HepG2 (cell line): Measurements from ENCODE around the gene ENPP7. TPM values are rescaled to one million over a fixed set of nuclear protein-coding genes. Genes with fewer than 3 reads are reported as not detected.
A peak's percentile ranks its signal among the peaks of the same experiment; 100 is the strongest.

ENCODE experiments used
- ARID2 ChIP-seq: sonication (generic); formaldehyde crosslinking; IDR thresholded peaks from 2 replicates; pipeline ENCODE4 v1.8.1; 2022; ENCODE audit warnings: mild to moderate bottlenecking, missing genetic modification reagents, borderline replicate concordance
- ARNT ChIP-seq: fragments of 450-650 bp; IDR thresholded peaks from 2 replicates; pipeline ENCODE4 v1.6.1; 2017
- JUND ChIP-seq: sonication (generic); formaldehyde crosslinking; IDR thresholded peaks from 2 replicates; pipeline ENCODE4 v1.8.0; 2022; ENCODE audit warnings: mild to moderate bottlenecking, missing genetic modification reagents
- NFATC3 ChIP-seq: sonication (generic); formaldehyde crosslinking; IDR thresholded peaks from 2 replicates; pipeline ENCODE4 v1.5.1; 2020; ENCODE audit warnings: mild to moderate bottlenecking, missing genetic modification reagents
- NPAS2 ChIP-seq: sonication (generic); formaldehyde crosslinking; IDR thresholded peaks from 2 replicates; pipeline ENCODE4 v1.8.0; 2022; ENCODE audit warnings: mild to moderate bottlenecking, missing genetic modification reagents, borderline replicate concordance
- RFX3 ChIP-seq: IDR thresholded peaks from 2 replicates; pipeline ENCODE4 v1.6.1; 2016; ENCODE audit warnings: missing biosample characterization, missing genetic modification reagents
- SIX4 ChIP-seq: sonication (generic); formaldehyde crosslinking; IDR thresholded peaks from 2 replicates; pipeline ENCODE4 v1.4.0; 2020; ENCODE audit warnings: missing genetic modification reagents
- SP1 ChIP-seq, 2 experiments: fragments of 450-650 bp in 1 of 2; sonication (generic) in 1 of 2; formaldehyde crosslinking in 1 of 2; IDR thresholded peaks; 2 replicates each; pipeline versions ENCODE4 v1.4.0 to v1.6.1; 2016 to 2020; ENCODE audit warnings: missing genetic modification reagents in 1 of 2
- ZNF205 ChIP-seq: IDR thresholded peaks from 2 replicates; pipeline ENCODE4 v1.6.1; 2018; ENCODE audit warnings: missing biosample characterization, missing genetic modification reagents
- ZNF274 ChIP-seq: sonication (generic); formaldehyde crosslinking; IDR thresholded peaks from 2 replicates; pipeline ENCODE4 v1.5.1; 2020; ENCODE audit warnings: mild to moderate bottlenecking, missing genetic modification reagents
- ZNF570 ChIP-seq: sonication (generic); formaldehyde crosslinking; IDR thresholded peaks from 2 replicates; pipeline ENCODE4 v1.4.0; 2020; ENCODE audit warnings: mild to moderate bottlenecking, missing genetic modification reagents, borderline replicate concordance
- ZNF614 ChIP-seq: IDR thresholded peaks from 2 replicates; pipeline ENCODE4 v1.6.1; 2018; ENCODE audit warnings: missing biosample characterization, missing genetic modification reagents, inconsistent platforms, borderline replicate concordance
- ZNF652 ChIP-seq: IDR thresholded peaks from 2 replicates; pipeline ENCODE4 v1.6.1; 2016; ENCODE audit warnings: low read depth, borderline replicate concordance
- ZNF672 ChIP-seq: sonication (generic); formaldehyde crosslinking; IDR thresholded peaks from 2 replicates; pipeline ENCODE4 v1.8.1; 2022; ENCODE audit warnings: missing genetic modification reagents
- ZNF879 ChIP-seq: sonication (generic); formaldehyde crosslinking; IDR thresholded peaks from 2 replicates; pipeline ENCODE4 v1.8.1; 2023; ENCODE audit warnings: missing genetic modification reagents
- polyA plus RNA-seq, 8 experiments: library from polyadenylated mRNA; depleted of rRNA in 3 of 8; stranded (reverse) in 7 of 8; unstranded in 1 of 8; fragments of >200 nt; fragmentation: Illumina TruSeq in 4 of 8; extraction: Trizol in 4 of 8; gene quantifications; 2 replicates each; pipeline versions ENCODE4 v1.2.1 to v1.2.3, GENCODE V29; 2011 to 2016; ENCODE audit warnings: low read depth in 4 of 8, missing spikeins in 1 of 8, mixed read lengths in 1 of 8; ENCODE audit not compliant: insufficient read depth in 1 of 8
- total RNA-seq, 5 experiments: library from RNA; depleted of rRNA; stranded (reverse); fragments of >200 nt; fragmentation: Illumina TruSeq; extraction: Trizol; gene quantifications; 2 replicates each; pipeline ENCODE4 v1.2.3, GENCODE V29; 2016; ENCODE audit warnings: low read depth in 1 of 5
- TF ChIP-seq, protein P1 (sequence below): sonication (generic); formaldehyde crosslinking; IDR thresholded peaks from 2 replicates; pipeline ENCODE4 v1.5.0; 2020; ENCODE audit warnings: missing genetic modification reagents
- TF ChIP-seq, protein P2 (sequence below): sonication (generic); formaldehyde crosslinking; IDR thresholded peaks from 2 replicates; pipeline ENCODE4 v1.5.0; 2020; ENCODE audit warnings: mild to moderate bottlenecking, missing genetic modification reagents, borderline replicate concordance
- TF ChIP-seq, protein P3 (sequence below): sonication (generic); formaldehyde crosslinking; conservative IDR thresholded peaks from 2 replicates; pipeline ENCODE4 v1.4.0; 2020; ENCODE audit warnings: mild to moderate bottlenecking, missing genetic modification reagents, moderate library complexity
- TF ChIP-seq, protein P4 (sequence below): sonication (generic); formaldehyde crosslinking; IDR thresholded peaks from 2 replicates; pipeline ENCODE4 v1.4.0; 2020; ENCODE audit warnings: missing genetic modification reagents, borderline replicate concordance

ENPP7 gene
- total and polyA plus RNA-seq, 2 of the 13 experiments (the other 11 are each of a cell fraction or from before 2014, with no cell fraction given): 1.1 to 2.2 TPM

DNA sequence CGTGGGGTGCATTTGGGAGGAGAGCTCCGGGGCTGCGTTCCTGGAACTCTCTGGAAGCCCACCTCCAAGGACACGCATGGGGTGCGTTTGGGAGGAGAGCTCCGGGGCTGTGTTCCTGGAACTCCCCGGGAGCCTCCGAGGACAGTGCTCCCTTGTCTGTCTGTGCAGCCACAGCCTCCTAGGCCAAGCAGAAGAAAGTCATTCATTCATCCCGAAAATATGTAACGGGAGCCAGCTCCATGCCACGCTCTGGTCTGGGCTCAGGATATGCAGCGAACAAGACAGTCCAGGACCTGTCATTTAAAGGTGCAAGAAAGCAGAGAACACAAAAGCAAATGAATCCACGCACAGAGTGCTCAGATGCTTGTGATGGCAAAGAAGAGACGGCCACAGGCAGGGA, 7.9 kb downstream of the ENPP7 start (continued):
- TF ChIP-seq ARID2 (CRISPR knock-in tag) (no peak), ZNF672 (CRISPR knock-in tag) (no peak), ZNF614 (CRISPR knock-in tag) (no peak), NFATC3 (no peak), ZNF274 (CRISPR knock-in tag) (0 out of 2 replicates have a peak, but pooled peaks have one; percentile 37), SIX4 (CRISPR knock-in tag) (no peak), ARNT (no peak), JUND (CRISPR knock-in tag) (no peak), ZNF205 (CRISPR knock-in tag) (no peak), NPAS2 (CRISPR knock-in tag) (no peak), SP1 (IDR thresholded peaks at IDR 0.05) (no peak), SP1 (CRISPR knock-in tag; IDR thresholded peaks at IDR 0.05) (no peak), ZNF879 (CRISPR knock-in tag) (no peak), ZNF652 (CRISPR knock-in tag) (no peak), ZNF570 (CRISPR knock-in tag) (no peak), RFX3 (no peak)
- TF ChIP-seq, protein P1, sequence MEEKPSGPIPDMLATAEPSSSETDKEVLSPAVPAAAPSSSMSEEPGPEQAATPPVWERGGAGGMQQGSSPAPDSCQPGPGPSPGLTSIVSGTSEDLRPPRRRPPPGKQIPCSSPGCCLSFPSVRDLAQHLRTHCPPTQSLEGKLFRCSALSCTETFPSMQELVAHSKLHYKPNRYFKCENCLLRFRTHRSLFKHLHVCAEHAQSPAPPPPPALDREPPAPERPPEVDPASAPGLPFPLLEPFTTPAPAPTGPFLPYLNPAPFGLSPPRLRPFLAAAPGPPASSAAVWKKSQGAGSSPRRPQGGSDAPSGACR (CRISPR knock-in tag): 0 out of 2 replicates have a peak, but pooled peaks have one; percentile 51
- TF ChIP-seq, protein P2, sequence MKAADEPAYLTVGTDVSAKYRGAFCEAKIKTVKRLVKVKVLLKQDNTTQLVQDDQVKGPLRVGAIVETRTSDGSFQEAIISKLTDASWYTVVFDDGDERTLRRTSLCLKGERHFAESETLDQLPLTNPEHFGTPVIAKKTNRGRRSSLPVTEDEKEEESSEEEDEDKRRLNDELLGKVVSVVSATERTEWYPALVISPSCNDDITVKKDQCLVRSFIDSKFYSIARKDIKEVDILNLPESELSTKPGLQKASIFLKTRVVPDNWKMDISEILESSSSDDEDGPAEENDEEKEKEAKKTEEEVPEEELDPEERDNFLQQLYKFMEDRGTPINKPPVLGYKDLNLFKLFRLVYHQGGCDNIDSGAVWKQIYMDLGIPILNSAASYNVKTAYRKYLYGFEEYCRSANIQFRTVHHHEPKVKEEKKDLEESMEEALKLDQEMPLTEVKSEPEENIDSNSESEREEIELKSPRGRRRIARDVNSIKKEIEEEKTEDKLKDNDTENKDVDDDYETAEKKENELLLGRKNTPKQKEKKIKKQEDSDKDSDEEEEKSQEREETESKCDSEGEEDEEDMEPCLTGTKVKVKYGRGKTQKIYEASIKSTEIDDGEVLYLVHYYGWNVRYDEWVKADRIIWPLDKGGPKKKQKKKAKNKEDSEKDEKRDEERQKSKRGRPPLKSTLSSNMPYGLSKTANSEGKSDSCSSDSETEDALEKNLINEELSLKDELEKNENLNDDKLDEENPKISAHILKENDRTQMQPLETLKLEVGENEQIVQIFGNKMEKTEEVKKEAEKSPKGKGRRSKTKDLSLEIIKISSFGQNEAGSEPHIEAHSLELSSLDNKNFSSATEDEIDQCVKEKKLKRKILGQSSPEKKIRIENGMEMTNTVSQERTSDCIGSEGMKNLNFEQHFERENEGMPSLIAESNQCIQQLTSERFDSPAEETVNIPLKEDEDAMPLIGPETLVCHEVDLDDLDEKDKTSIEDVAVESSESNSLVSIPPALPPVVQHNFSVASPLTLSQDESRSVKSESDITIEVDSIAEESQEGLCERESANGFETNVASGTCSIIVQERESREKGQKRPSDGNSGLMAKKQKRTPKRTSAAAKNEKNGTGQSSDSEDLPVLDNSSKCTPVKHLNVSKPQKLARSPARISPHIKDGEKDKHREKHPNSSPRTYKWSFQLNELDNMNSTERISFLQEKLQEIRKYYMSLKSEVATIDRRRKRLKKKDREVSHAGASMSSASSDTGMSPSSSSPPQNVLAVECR (CRISPR knock-in tag): 0 out of 2 replicates have a peak, but pooled peaks have one; percentile 28
- TF ChIP-seq, protein P3, sequence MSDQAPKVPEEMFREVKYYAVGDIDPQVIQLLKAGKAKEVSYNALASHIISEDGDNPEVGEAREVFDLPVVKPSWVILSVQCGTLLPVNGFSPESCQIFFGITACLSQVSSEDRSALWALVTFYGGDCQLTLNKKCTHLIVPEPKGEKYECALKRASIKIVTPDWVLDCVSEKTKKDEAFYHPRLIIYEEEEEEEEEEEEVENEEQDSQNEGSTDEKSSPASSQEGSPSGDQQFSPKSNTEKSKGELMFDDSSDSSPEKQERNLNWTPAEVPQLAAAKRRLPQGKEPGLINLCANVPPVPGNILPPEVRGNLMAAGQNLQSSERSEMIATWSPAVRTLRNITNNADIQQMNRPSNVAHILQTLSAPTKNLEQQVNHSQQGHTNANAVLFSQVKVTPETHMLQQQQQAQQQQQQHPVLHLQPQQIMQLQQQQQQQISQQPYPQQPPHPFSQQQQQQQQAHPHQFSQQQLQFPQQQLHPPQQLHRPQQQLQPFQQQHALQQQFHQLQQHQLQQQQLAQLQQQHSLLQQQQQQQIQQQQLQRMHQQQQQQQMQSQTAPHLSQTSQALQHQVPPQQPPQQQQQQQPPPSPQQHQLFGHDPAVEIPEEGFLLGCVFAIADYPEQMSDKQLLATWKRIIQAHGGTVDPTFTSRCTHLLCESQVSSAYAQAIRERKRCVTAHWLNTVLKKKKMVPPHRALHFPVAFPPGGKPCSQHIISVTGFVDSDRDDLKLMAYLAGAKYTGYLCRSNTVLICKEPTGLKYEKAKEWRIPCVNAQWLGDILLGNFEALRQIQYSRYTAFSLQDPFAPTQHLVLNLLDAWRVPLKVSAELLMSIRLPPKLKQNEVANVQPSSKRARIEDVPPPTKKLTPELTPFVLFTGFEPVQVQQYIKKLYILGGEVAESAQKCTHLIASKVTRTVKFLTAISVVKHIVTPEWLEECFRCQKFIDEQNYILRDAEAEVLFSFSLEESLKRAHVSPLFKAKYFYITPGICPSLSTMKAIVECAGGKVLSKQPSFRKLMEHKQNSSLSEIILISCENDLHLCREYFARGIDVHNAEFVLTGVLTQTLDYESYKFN: no peak
- TF ChIP-seq, protein P4, sequence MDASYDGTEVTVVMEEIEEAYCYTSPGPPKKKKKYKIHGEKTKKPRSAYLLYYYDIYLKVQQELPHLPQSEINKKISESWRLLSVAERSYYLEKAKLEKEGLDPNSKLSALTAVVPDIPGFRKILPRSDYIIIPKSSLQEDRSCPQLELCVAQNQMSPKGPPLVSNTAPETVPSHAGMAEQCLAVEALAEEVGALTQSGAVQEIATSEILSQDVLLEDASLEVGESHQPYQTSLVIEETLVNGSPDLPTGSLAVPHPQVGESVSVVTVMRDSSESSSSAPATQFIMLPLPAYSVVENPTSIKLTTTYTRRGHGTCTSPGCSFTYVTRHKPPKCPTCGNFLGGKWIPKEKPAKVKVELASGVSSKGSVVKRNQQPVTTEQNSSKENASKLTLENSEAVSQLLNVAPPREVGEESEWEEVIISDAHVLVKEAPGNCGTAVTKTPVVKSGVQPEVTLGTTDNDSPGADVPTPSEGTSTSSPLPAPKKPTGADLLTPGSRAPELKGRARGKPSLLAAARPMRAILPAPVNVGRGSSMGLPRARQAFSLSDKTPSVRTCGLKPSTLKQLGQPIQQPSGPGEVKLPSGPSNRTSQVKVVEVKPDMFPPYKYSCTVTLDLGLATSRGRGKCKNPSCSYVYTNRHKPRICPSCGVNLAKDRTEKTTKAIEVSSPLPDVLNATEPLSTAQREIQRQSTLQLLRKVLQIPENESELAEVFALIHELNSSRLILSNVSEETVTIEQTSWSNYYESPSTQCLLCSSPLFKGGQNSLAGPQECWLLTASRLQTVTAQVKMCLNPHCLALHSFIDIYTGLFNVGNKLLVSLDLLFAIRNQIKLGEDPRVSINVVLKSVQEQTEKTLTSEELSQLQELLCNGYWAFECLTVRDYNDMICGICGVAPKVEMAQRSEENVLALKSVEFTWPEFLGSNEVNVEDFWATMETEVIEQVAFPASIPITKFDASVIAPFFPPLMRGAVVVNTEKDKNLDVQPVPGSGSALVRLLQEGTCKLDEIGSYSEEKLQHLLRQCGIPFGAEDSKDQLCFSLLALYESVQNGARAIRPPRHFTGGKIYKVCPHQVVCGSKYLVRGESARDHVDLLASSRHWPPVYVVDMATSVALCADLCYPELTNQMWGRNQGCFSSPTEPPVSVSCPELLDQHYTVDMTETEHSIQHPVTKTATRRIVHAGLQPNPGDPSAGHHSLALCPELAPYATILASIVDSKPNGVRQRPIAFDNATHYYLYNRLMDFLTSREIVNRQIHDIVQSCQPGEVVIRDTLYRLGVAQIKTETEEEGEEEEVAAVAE: no peak
